Endometrial microvascular endothelial cells (primary cell): Measurements from ENCODE around the gene GAPVD1. TPM values are rescaled to one million over a fixed set of nuclear protein-coding genes. Genes with fewer than 3 reads are reported as not detected.

Experiments used
- in situ Hi-C: cut with HindIII; loops from 2 replicates; pipeline ENCODE4 v1.10.0; 2017; ENCODE audit warnings: low sequenced_read_pairs, low pct_unique_long_range_greater_than_20kb; ENCODE audit errors: inconsistent ontology term
- total RNA-seq: library from RNA; depleted of rRNA; stranded (reverse); fragments of >200 nt; gene quantifications from one replicate; pipeline ENCODE4 v1.2.3, GENCODE V29; 2015; ENCODE audit errors: inconsistent ontology term

Gene GAPVD1
- total RNA-seq, 1 donor from 2014 or later, result 36.9 TPM

DNA sequence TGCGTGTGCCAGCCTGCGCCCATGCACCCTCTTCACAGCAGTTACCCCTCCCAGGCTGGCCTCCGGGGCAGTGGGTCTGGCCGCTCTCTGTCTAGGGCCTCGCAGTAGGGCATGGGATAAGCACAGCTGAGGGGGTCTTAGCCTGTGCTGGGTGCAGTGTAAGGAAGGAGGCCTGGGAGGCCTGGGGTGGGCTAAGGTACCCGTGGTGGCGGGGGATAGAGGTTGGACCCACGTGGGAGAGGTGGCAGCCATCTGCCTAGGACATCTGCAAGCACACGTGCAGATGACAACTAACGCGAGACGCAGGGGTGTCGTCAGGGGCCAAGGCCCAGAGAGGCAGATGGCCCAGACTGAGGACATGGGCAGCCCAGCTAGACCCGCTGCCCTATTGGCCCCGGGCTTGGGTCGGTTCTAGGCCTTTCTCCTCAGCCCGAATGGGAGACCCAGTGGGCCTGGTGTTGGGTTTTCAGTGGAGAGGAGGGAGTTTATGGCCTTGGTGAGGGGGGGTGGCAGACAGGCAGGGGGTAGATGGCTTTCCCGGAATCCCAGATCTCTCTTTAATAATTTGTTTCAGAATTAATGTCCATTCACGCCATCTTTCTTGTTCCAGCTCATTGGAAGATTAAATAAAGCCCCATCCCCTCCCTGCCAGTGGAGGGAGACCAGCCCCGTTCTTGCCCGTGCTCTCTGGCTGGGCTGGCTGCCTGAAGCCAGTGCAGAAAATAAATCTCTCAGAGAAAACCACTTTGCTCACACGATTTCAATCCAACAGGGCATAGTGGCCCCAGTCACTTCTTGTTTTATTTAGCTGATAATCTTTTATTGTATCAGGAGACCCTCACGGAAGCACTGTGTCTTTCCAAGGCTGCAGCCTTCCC is 154.2 kb downstream of the GAPVD1 start:
- in situ Hi-C loops, result no loop called here

DNA sequence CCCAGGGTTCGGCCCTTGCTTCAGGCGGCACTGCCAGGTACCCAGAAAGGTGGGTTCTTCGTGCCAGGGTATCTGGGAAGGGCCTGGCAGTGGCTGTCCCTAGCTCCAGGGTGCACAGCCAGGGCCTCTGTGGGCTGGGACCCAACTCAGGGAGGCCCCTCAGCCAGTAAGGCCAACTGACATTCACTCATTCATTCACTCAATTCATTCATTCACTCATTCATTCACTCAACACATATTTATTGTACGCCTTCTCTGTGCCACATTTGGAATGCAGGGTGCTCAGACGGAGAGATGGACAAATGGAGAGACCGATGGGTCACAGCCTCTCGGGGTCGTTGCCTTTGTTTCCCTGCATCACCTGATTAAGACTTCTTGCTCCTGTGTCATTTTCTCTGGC is 154.9 kb downstream of the GAPVD1 start:
- in situ Hi-C loops, result no loop called here

Other genes starting within 250 kb of the GAPVD1 start
- 6.8 TPM for gene SCAI, start 118.3 kb upstream of the GAPVD1 start, total RNA-seq
- 32.1 TPM for gene PPP6C, start 72.0 kb upstream of the GAPVD1 start, total RNA-seq
- gene RABEPK, start 61.3 kb upstream of the GAPVD1 start, total RNA-seq, result 23.0 TPM
- 353 TPM for gene HSPA5, start 20.5 kb upstream of the GAPVD1 start, total RNA-seq